Natural killer cell (primary cell): Measurements from ENCODE around the gene LEPROT. TPM values are rescaled to one million over a fixed set of nuclear protein-coding genes. Genes with fewer than 3 reads are reported as not detected.

Experiments used
- ATAC-seq, 3 donors: fragments of 150-1000 bp in 2 of 3; fragments of 200-7000 bp in 1 of 3; cut with Tn5 transposase; 1 replicate in 1 of 3; 2 replicates in 2 of 3; pipeline ENCODE4 v1.10.0; 2021; ENCODE audit warnings: mild to moderate bottlenecking in 2 of 3, moderate library complexity in 2 of 3
- DNase-seq, 2 donors: peaks; one replicate each; pipeline versions ENCODE4 v3.0.0 to v3.0.0-alpha.2; 2013 to 2021; ENCODE audit warnings: mixed read lengths in 1 of 2
- H3K27ac ChIP-seq: one replicate; pipeline ENCODE4 v1.5.1; 2013; ENCODE audit warnings: mild to moderate bottlenecking, low read length
- H3K27me3 ChIP-seq: one replicate; pipeline ENCODE4 v1.6.1; 2013; ENCODE audit warnings: low read length; ENCODE audit not compliant: control insufficient read depth, insufficient read depth
- H3K36me3 ChIP-seq: one replicate; pipeline ENCODE4 v1.6.1; 2013; ENCODE audit warnings: low read length; ENCODE audit not compliant: control insufficient read depth, insufficient read depth
- H3K4me1 ChIP-seq: one replicate; pipeline ENCODE4 v1.6.1; 2013; ENCODE audit warnings: low read length; ENCODE audit not compliant: control insufficient read depth, insufficient read depth
- H3K4me3 ChIP-seq: one replicate; pipeline ENCODE4 v1.5.1; 2013; ENCODE audit warnings: low read length
- H3K9me3 ChIP-seq: one replicate; pipeline ENCODE4 v1.6.1; 2013; ENCODE audit warnings: low read length; ENCODE audit not compliant: control insufficient read depth, insufficient read depth
- H3K27ac Mint-ChIP-seq, 2 donors: one replicate each; pipeline ENCODE4 v1.8.0; 2022; ENCODE audit warnings: mild to moderate bottlenecking in 2 of 2, mixed read lengths in 2 of 2, moderate library complexity in 1 of 2
- H3K27me3 Mint-ChIP-seq, 2 donors: one replicate each; pipeline ENCODE4 v1.8.0; 2022; ENCODE audit warnings: low read depth in 2 of 2, mixed read lengths in 2 of 2
- H3K36me3 Mint-ChIP-seq: one replicate; pipeline ENCODE4 v1.8.0; 2022; ENCODE audit warnings: mixed read lengths
- H3K4me1 Mint-ChIP-seq, 2 donors: one replicate each; pipeline ENCODE4 v1.8.0; 2022; ENCODE audit warnings: mixed read lengths in 2 of 2
- H3K4me3 Mint-ChIP-seq: one replicate; pipeline ENCODE4 v1.8.0; 2022; ENCODE audit warnings: mild to moderate bottlenecking, moderate library complexity, mixed read lengths
- H3K9me3 Mint-ChIP-seq, 2 donors: one replicate each; pipeline ENCODE4 v1.8.0; 2022; ENCODE audit warnings: mixed read lengths in 2 of 2
- WGBS: methylation state at CpG from one replicate; pipeline ENCODE4 v1.1.7; 2013; ENCODE audit warnings: missing lambda C conversion rate; ENCODE audit not compliant: insufficient coverage; 5-methylcytosine and 5-hydroxymethylcytosine counted together
- intact Hi-C: fragments of 100-400 bp; cut with micrococcal nuclease; formaldehyde crosslinking; loops from one replicate; pipeline ENCODE4 v1.14.2; 2022
- total RNA-seq, 4 donors: library from RNA; stranded (reverse); fragments of 120-200 nt in 1 of 4; gene quantifications; one replicate each; pipeline versions ENCODE4 v1.2.3 to v1.2.4, GENCODE V29; 2013 to 2022
- TF ChIP-seq, protein P1 (sequence below): fragments of 200-600 bp; IDR thresholded peaks from one replicate; pipeline ENCODE4 v1.8.0; 2022; ENCODE audit warnings: antibody characterized with exemption

Gene LEPROT
- total RNA-seq, 3 donors from 2014 or later (not counting 1 experiment from before 2014, with no cell fraction given): 18.1 to 33.0 (median 20.3) TPM

- intact Hi-C loops: no loop called here
- H3K27ac ChIP-seq: no peak overlapping the region
- no peaks in the 10 kb centered on the region for H3K4me1 ChIP-seq
- H3K27ac Mint-ChIP-seq: no peak overlapping the region
- H3K4me3 ChIP-seq: no peak overlapping the region
- no peaks in the 10 kb centered on the region for H3K27me3 Mint-ChIP-seq
- DNase-seq (no peak), ATAC-seq (no peak)
- no peaks in the 10 kb centered on the region for H3K9me3 Mint-ChIP-seq
- H3K4me1 Mint-ChIP-seq: peaks cover 0 to 5% of the 10 kb centered on the region in 2 donors
- H3K36me3 ChIP-seq: peaks cover 18% of the 10 kb centered on the region
- TF ChIP-seq, protein P1, sequence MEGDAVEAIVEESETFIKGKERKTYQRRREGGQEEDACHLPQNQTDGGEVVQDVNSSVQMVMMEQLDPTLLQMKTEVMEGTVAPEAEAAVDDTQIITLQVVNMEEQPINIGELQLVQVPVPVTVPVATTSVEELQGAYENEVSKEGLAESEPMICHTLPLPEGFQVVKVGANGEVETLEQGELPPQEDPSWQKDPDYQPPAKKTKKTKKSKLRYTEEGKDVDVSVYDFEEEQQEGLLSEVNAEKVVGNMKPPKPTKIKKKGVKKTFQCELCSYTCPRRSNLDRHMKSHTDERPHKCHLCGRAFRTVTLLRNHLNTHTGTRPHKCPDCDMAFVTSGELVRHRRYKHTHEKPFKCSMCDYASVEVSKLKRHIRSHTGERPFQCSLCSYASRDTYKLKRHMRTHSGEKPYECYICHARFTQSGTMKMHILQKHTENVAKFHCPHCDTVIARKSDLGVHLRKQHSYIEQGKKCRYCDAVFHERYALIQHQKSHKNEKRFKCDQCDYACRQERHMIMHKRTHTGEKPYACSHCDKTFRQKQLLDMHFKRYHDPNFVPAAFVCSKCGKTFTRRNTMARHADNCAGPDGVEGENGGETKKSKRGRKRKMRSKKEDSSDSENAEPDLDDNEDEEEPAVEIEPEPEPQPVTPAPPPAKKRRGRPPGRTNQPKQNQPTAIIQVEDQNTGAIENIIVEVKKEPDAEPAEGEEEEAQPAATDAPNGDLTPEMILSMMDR: no peak
- H3K27me3 ChIP-seq: no peaks in the 10 kb centered on the region
- no peak overlapping the region for H3K4me3 Mint-ChIP-seq
- H3K9me3 ChIP-seq: no peaks in the 10 kb centered on the region
- no peaks in the 10 kb centered on the region for H3K36me3 Mint-ChIP-seq
- no CpG with 5 or more reads among the region's 1 CpG for WGBS
These were observed 13.8 kb downstream of the LEPROT start for GRCh38 chr1:65434255-65434654.

DNA sequence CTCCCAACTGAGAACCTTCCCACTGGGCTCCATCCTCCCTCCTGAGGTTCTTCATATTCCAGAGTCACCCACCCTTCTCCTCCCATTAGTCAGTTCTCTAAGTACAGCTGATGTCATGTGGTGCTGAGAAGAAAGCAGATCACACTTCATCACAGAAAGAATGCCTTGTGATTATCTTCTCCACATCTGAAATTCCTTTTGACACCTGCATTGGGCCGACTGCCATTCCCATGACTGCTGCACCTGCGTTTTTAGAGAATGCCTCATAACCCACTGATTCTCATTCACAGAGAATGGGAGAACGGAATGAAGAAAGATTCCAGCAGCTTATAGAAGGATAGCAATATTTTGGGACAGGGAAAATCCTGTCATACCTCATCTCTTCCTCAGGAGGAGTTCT, 14.3 kb downstream of the LEPROT start:
- peaks cover 18% of the 10 kb centered on the region for H3K36me3 ChIP-seq
- no peaks in the 10 kb centered on the region for H3K9me3 ChIP-seq
- H3K9me3 Mint-ChIP-seq: no peaks in the 10 kb centered on the region
- H3K27me3 ChIP-seq: no peaks in the 10 kb centered on the region
- WGBS: 84% methylated on average over 3 of the region's 3 CpGs
- H3K4me1 ChIP-seq: no peaks in the 10 kb centered on the region
- H3K4me3 ChIP-seq: no peak overlapping the region
- TF ChIP-seq, protein P1: no peak
- no peak for ATAC-seq
- no peak for DNase-seq
- no peak overlapping the region for H3K4me3 Mint-ChIP-seq
- intact Hi-C loops: no loop called here
- peaks cover 0 to 5% of the 10 kb centered on the region in 2 donors for H3K4me1 Mint-ChIP-seq
- no peak overlapping the region for H3K27ac Mint-ChIP-seq
- no peaks in the 10 kb centered on the region for H3K36me3 Mint-ChIP-seq
- no peaks in the 10 kb centered on the region for H3K27me3 Mint-ChIP-seq
- no peak overlapping the region for H3K27ac ChIP-seq

GRCh38 chr1:65435987-65436386, 15.5 kb downstream of the LEPROT start:
- Histone ChIP-seq H3K27me3 (no peaks in the 10 kb centered on the region), H3K4me1 (no peaks in the 10 kb centered on the region), H3K36me3 (peaks cover 13% of the 10 kb centered on the region), H3K27ac (no peak overlapping the region), H3K9me3 (no peaks in the 10 kb centered on the region), H3K4me3 (no peak overlapping the region)
- WGBS: 100% methylated on average over 2 of the region's 2 CpGs
- no peaks in the 10 kb centered on the region for H3K36me3 Mint-ChIP-seq
- no peaks in the 10 kb centered on the region for H3K4me1 Mint-ChIP-seq
- ATAC-seq (no peak), DNase-seq (no peak)
- no peaks in the 10 kb centered on the region for H3K9me3 Mint-ChIP-seq
- no peak overlapping the region for H3K4me3 Mint-ChIP-seq
- intact Hi-C loops: no loop called here
- TF ChIP-seq, protein P1: no peak
- no peak overlapping the region for H3K27ac Mint-ChIP-seq
- H3K27me3 Mint-ChIP-seq: no peaks in the 10 kb centered on the region

DNA sequence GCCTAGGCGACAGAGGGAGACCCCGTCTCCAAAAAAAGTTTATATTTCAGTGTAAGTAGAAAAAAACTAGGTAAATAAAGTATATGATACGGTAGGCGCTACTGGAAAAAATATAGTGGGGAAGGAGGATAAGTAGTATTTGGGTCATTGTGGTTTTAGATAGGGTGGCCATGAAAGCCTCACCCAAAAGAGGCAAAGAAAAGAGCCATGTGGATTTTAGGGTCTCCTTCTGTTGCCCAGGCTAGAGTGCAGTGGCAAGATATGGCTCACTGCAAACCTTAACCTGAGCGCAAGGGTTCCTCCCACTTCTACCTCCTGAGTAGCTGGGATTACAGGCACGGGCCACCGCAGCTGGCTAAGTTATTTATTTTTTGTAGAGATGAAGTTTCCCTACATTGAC, 17.1 kb downstream of the LEPROT start:
- Histone ChIP-seq H3K36me3 (peaks cover 5% of the 10 kb centered on the region), H3K27ac (no peak overlapping the region), H3K4me3 (no peak overlapping the region), H3K9me3 (no peaks in the 10 kb centered on the region), H3K27me3 (no peaks in the 10 kb centered on the region), H3K4me1 (no peaks in the 10 kb centered on the region)
- H3K27me3 Mint-ChIP-seq: no peaks in the 10 kb centered on the region
- no peaks in the 10 kb centered on the region for H3K9me3 Mint-ChIP-seq
- TF ChIP-seq, protein P1: no peak
- no peak for ATAC-seq
- no peak overlapping the region for H3K4me3 Mint-ChIP-seq
- WGBS: 98% methylated on average over 7 of the region's 7 CpGs
- no peaks in the 10 kb centered on the region for H3K36me3 Mint-ChIP-seq
- no peak overlapping the region for H3K27ac Mint-ChIP-seq
- no peaks in the 10 kb centered on the region for H3K4me1 Mint-ChIP-seq
- DNase-seq: no peak
- intact Hi-C loops: no loop called here
